ENCODE measurements around the gene FAM204A. TPM values are rescaled to one million over a fixed set of nuclear protein-coding genes. Genes with fewer than 3 reads are reported as not detected.

FAM204A gene
- total and polyA plus RNA-seq, 10 of the 15 experiments (the other 5 are each of a cell fraction or from before 2014, with no cell fraction given), result 24.5 to 96.0 (median 67.6) TPM

- TF ChIP-seq BCL3 (IDR thresholded peaks at IDR 0.05; ENCODE audit: borderline replicate concordance, insufficient read depth, low read depth, low read length, poor library complexity, severe bottlenecking), result no peak
- peak; percentile 93; the same call in 1 of the 2 replicates for TF ChIP-seq ASH2L (IDR thresholded peaks at IDR 0.05; ENCODE audit: borderline replicate concordance, low read depth)
- TF ChIP-seq ZNF274 (IDR thresholded peaks at IDR 0.05; ENCODE audit: insufficient read depth, insufficient read length), result no peak
- no peak for TF ChIP-seq HSF1 (IDR thresholded peaks at IDR 0.05; ENCODE audit: low read depth, low read length)
- TF ChIP-seq SKIL (IDR thresholded peaks at IDR 0.05; ENCODE audit: low read depth, poor library complexity, severe bottlenecking), result peak; percentile 28
- peak; percentile 59 for TF ChIP-seq SIX5 (IDR thresholded peaks at IDR 0.05; ENCODE audit: low read depth, low read length, severe bottlenecking)
- TF ChIP-seq SRF (IDR thresholded peaks at IDR 0.05; ENCODE audit: low read depth in 2 of 2, low read length in 2 of 2), result peak in 1 of 2 experiments; percentile 54; a peak in 1 of 4 replicates
- TF ChIP-seq FOS (IDR thresholded peaks at IDR 0.05; ENCODE audit: borderline replicate concordance, extremely low read depth, insufficient read length), result peak; percentile 62
- TF ChIP-seq IRF3 (IDR thresholded peaks at IDR 0.05), result peak; percentile 86
- TF ChIP-seq CHD2 (IDR thresholded peaks at IDR 0.05; ENCODE audit: borderline replicate concordance, low read depth, low read length), result peak; percentile 93
- TF ChIP-seq HDAC6 (IDR thresholded peaks at IDR 0.05; ENCODE audit: unreplicated experiment), result no peak
- TF ChIP-seq PML (IDR thresholded peaks at IDR 0.05; ENCODE audit: low read length), result no peak
- peak; percentile 74; the same call in 1 of the 2 replicates for TF ChIP-seq NBN (IDR thresholded peaks at IDR 0.05)
- TF ChIP-seq POLR2AphosphoS5 (IDR thresholded peaks at IDR 0.05; ENCODE audit: low read length), result peak; percentile 82
- peak; percentile 85; the same call in 1 of the 2 replicates for TF ChIP-seq ZBTB40 (IDR thresholded peaks at IDR 0.05; ENCODE audit: borderline replicate concordance)
Observed at GRCh38 chr10:118341791-118342637, at the start of gene FAM204A (continued).
